Non-pigmented ciliary epithelial cell (primary cell): ENCODE measurements around the gene KCNIP4.

Experiments used
- DNase-seq: peaks from one replicate; pipeline ENCODE4 v3.0.0-alpha.2; 2010; ENCODE audit warnings: low read depth

The KCNIP4 gene

DNA sequence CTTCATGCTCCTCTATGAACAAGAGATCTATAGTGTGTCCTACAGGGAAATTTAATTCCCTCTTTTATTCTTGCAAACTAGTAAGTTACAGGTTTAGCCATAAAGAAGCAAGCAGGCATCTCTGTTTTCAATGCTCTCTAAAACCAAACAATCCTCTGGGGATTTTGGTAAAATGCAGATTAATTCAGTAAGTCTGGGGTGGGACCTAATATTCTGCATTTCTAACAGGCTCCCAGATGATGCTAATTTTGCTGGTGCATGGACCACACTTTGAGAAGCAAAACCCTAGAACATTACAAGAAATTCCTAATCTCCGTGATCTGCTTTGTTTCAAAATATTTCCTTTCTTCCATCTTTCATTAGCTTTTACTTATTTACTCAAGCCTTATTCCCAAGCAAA lies 903.5 kb downstream of the KCNIP4 start:
- DNase-seq: no peak

DNA sequence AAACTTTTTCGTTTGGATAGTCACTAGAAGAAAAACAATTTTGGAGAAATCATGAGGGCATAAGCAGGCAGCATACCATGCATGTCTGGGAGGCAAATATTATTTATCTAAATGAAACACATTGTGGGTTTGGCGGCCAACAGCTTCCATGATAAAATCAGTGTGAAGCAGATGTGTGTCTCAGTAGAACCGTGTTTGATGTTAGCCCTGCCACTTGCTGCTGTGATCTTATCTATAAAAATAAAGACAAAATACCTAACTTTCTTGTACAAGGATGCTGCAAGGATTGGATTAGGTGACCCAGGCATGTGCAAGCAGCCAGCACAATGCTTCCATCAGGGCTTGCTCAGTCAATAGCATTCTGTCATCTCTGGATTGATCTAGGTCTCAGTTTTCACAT lies 906.9 kb downstream of the KCNIP4 start:
- DNase-seq: no peak

DNA sequence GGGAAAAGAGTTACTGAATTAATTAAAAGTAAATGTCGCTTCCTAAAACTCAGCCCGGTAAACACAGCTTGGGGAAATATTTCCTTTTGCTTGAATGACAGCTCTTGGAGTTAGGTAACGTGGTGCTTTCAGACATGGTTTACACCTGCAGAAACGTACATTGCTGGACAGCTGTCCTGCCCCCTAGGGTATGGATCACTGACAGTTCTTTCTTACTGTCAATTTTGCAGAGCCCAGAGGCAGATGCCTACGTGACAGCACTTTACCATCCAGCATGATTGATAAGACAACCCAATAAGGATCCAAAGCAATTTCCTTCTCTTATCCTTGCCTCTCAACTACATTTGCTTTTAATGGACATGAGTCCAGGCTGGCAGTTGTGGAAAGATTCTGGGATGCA lies 913.8 kb downstream of the KCNIP4 start:
- no peak for DNase-seq

DNA sequence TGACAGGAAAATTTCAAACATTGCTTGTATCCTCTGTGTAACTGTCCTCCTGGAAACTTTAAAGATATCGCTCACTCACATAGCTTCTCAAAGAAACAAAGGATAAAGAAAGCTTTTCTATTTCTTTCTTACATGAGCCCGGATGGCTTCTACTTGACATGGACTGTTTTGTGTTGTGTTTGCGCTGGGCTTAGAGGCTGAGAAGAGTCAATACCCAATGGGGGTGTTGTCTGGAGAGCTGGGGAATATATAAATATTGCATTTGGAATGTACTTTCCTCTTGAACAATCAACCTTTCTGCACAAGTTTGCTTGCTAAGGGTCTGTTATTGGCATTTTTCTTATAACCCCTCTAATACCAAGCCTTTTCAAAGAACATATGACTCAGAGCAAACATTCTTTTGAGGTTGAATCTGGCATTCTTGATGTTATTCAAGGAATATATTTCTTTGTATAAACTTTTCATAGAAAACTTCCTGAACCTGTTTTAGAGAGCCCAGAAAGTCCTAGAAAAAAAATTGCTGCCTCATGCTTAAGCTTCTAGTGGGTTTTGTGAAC lies 916.4 kb downstream of the KCNIP4 start:
- DNase-seq: peak; percentile 22

DNA sequence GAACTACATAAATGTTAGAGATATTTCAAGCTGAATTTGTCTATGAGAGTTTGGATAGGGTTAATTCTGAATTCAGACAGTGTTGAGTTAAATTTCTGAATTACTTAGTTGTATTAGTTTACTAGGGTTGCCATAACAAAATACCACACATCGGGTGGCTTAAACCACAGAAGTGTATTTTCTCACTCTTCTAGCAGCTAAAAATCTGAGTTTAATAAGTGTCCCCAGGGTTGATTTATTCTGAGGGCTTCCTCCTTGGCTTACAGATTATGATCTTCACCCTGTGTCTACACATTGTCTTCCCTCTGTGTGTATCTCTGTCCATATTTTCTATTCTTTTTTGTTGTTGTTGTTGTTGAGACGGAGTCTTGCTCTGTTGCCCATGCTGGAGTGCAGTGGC lies 929.8 kb downstream of the KCNIP4 start:
- DNase-seq: no peak

DNA sequence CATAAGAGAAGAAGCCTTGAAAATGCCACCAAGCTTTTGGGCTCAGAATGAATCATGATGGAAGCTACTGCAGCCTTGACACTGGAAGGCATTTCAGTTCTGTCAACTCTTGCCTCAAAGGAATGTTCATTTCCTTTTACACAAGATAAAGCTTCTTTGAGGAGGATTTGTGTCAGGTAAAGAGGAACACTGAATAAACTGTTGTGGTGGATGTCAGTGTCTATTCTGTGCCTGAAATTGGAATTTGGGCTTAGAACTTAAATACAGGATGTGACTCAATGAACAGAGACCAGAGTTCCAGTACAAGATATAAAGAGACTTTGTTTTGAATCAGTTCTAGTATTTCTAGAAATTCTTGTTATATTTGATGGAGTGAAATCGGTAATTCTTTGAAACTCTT lies 935.1 kb downstream of the KCNIP4 start:
- DNase-seq: no peak

DNA sequence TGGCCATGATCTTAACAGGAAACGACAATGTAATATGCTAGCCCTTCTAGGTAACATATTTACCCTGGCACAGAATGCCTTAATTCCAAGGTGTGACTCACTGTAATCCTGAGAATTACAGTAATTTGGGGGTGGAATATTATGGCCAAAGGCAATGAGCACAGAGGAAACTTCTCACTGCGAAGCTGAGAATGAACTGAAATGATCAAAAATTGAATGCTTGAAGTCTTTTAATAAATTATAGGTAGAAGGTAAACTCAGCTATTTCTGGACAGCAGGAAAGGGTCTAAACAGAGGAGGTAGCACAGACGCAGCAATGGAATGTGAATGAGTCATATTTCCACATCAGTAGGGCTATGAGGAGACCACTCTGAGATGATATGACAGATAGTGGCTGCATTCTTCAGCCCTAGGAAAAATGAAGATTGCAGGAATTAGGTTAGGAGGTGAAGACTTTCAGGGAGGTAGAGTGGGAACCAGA lies 935.7 kb downstream of the KCNIP4 start:
- no peak for DNase-seq

DNA sequence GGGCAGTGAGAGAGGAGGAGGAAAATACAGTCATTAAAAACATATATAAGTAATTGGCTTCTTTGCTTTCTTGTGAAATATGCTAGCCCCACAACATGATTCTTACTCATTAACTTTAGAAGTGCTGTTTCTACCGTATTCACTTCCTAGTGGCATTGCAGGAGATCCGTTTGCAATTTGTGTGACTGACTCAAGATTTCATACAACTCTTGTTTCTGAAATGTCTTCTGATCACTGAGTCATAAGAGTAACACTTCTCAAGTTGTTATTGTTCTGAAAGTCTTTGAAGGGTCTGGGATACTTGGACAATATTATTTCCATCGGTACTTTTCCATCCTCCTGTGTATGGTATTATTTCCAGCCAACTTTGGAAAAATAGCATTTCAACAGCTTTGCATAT lies 937.5 kb downstream of the KCNIP4 start:
- no peak for DNase-seq

DNA sequence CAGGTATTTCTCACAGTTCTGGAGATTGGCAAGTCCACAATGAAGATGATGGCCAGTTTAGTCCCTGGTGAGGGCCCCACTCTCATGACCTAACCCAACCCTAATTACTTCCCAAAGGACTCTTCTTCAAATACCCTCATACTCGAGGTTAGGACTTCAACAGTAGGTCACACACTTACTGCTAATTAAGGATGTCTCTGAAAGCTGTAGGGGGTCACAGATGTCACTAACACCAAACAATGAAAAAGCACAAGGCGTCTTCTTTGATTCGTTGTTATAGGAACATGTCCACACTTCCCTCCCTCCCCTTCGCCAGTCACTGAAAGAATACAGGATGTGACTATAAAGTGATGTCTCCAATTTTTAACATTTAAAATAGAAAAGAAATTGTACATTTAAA lies 938.6 kb downstream of the KCNIP4 start:
- DNase-seq: no peak

DNA sequence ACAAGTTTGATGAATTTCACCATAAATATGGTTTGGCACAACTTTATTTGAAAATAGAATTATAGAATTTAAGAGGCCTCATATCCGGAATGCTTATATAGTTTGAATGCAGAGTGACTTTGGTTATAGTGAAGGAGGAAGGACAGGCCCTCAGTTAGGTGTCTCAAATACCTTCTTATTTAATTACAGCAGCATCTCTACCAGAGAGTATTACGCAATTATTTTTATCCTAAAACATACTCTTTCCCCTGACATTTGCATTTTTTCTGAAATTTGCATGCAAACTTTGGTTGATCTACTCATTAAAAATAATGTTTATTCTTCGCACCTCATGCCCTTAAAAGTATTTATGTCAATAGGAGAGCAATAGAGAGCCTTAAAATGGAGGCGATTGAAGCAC lies 942.9 kb downstream of the KCNIP4 start:
- no peak for DNase-seq

DNA sequence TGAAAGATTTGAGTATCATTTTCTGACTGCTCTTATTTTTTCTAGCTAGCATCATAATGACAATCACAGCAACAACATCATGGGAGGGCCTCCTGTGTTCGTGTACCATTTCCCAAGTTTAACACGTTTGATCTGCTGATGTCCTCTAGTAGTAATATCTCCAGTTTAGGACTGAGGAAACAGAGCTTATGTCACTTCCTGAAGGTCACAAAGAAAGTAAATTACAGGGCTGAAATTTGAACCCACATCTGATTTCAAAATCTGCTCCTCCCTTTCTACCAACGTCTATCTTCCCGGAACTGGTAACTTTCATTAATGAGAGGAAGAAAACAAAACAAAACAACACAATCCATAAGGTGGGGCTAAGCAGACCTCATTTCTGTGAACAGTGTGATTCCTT lies 945.6 kb downstream of the KCNIP4 start:
- no peak for DNase-seq

DNA sequence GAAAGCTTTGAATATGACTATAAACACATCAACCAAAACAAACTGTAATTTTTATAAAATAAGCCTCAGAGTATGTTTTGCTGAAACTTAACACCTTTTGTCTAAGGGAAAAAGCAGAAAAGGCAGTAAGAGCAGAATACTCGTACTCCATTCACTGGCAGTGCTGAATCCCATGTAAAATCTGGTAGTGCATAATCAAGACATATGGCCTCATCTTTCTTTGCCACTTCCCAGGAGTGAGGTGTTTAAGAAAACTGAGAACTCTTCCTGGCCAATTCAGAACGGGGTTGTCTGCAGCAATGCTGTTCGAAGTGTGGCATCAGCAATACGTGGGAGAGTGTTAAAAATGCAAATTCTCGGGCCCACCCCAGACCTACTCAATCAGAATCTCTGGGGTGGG lies 946.3 kb downstream of the KCNIP4 start:
- no peak for DNase-seq

DNA sequence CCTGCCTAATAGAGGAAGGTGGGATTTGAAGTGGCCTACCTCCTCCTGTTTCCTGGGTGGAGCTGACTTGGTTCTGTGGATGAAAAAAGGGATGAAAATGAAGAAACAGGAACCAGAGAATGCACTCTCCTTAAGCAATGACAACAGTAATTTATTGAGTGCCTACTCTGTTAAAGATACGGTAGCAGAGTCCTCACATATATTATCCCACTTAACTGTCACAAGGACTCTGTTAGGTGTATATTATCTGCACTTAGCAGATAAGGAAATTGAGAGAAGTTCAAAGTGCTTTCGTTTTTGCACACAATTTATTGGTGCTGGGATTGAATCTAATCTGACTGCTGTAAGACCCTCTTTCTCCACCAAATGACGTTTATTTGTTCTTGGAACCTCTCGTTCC lies 947.1 kb downstream of the KCNIP4 start:
- no peak for DNase-seq

DNA sequence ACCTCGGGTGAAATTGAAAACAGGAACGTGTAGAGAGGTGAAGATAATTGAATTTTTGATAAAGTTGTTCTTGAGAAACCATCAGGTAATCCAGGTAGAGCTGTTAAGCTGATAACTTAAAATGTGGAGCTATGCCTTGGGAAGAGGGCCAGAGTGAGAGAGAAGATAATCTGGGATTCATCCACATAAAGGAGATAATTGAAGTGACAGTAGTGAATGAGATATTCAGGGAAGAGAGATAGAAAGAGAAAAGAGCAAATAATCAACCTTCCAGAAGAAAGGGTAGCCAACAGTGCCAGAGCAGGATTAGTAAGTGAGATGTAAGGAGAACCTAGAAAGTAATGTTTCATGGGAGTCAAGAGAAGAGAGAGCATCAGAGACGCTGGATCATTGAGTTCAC lies 950.7 kb downstream of the KCNIP4 start:
- DNase-seq: no peak

DNA sequence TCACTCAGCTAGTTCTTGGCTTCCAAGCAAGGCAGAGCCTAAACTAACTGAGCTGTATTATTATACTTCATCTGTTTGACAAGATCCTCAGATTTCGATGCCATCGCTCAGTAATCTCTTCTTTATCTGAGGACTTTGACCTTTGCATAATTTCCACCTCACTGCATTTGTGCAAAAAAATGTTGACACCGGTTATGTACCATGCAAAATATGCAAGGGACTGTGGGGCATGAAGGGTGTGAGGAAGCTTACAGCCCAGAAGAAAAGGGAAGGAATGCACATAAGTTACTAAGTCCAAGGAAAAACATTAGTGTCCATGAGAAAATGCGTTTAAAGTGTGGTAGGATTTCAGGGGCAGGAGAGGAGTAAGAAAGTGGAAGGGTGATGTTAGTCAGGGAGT lies 953.0 kb downstream of the KCNIP4 start:
- DNase-seq: no peak

DNA sequence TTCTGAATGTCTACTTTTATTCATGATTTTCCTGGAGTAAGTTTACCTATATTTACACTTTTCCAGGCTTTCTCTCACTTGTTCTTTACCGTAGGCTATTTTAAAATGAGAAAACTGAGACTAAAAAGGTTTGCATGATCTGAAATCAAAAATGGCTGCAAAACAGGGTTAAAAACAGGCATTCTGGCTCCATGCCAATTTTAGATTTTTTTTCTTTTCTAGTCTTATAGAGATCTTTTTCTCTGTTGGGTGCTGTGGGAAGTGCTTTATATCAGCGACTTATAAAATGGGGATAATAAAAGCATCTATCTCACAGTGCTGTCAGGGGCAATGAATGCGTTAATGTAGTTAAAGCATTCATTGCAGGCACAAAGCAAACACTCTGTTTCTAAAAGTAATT lies 953.6 kb downstream of the KCNIP4 start:
- DNase-seq: no peak

DNA sequence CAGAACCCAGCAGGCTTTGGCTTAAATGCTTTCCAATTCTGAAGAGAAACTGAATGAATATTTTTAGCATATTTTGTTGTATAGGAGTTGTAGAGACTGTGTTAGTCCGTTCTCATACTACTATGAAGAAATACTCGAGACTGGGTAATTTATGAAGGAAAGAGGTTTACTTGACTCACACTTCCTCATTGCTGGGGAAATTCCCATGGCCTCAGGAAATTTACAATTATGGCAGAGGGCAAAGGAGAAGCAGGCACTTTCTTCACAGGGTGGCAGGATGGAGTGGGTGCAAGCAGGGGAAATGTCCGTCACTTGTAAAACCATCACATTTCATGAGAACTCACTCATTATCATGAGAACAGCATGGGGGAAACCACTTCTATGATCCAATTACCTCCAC lies 956.6 kb downstream of the KCNIP4 start:
- no peak for DNase-seq

DNA sequence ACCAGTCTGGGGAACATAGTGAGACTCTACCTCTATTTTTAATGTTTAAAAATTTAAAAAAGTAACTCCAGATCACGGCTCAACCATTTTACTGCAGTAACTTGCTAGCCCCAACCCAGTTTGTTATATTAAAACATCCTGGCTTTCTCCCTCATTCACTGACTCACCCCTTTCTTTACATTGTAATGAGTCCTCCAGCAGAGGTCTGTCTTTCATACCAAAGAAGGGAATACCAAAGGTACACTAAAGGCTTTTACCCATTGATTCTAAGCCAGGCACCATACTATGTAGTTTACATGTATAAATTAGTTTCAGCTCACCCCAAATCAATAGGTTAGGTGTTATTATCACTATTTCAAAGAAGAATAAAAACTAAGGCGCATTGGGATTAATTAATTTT lies 961.4 kb downstream of the KCNIP4 start:
- DNase-seq: no peak

DNA sequence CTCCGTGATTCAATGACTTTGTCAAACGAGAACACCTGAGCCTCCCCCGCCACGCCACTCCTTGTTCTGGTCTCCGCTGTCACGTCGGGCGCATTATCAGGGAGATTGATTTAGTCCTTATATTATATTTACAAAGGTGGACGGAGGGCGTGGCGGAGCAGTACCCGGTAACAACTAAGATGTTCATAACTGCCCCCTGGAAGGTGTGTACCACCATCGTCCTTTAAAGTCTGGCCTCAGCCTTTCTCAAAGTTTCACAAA lies 964.1 kb downstream of the KCNIP4 start:
- no peak for DNase-seq

DNA sequence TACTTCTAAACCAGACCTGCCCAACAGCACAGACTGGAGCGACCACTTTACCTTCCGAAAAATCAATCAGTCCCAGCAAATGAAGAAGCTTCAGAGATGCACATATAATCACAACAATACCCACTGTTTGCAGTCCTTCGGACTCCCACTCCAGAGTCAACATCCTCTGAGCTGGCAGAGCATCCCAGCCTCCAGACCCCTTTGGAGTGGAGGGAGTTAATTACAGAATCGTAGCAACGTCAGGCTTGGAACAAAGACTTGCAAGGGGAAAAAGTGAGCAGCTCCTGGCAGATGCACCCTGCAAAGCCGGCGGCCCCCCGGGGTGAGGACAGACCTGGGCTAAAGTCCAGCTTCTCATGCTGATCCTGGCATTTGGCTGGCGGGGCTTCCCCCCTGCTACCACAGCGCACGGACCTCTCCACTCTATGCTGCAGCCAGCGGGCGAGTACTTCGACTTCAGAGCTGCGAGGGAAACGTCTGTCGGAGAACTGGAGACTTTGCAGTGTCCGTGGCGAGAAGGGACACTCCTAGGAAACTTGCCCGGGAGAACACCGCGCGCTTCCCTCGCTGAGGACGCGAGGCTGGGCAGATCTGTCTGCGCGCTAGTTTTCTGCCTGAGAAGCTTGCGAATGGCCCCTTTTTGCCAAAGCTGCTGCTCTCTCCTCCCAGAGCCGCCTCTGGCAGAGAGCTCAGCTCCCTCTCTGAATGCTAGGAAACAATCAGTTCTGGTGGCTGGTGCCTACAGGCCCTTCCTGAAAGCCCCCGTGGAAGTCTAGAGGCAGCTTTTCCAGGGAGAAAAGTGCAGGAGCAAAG lies 964.6 kb downstream of the KCNIP4 start:
- no peak for DNase-seq

DNA sequence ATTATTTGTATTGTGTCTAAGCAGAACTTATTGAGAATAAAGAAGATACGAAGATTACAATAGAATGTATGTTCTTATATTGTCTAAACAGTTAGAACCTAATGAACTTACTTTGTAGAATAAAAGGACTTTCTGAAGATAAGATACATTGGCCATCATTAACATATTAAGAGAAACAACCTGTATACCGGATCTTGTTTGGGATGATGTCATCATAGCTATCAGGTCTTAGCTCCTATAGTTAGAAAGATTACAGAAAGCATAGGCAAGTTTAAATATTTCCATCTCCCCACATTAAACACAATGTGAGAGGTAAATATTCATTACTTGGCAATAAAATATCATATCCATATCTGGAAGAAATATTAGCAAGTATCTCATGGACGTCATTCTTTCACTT lies 966.0 kb downstream of the KCNIP4 start:
- no peak for DNase-seq

DNA sequence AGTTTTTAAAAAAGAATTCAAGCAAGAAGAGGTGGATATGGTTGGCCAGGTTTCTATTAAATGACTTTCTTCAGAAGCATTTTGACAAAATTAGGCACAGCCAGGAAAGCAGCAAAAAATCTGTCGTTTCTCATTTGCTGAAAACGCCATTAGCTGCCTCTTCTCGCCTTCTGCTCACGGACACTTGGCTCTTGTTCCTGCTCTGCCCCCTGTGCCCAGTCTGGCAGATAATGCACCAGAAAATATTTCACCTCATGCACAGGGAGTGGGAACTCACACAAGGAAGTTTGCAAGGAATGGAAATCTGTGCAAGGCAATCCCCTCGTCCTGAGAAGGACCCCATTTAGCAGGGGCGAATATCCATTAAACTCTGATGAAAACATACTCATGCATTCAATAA lies 988.3 kb downstream of the KCNIP4 start:
- no peak for DNase-seq

DNA sequence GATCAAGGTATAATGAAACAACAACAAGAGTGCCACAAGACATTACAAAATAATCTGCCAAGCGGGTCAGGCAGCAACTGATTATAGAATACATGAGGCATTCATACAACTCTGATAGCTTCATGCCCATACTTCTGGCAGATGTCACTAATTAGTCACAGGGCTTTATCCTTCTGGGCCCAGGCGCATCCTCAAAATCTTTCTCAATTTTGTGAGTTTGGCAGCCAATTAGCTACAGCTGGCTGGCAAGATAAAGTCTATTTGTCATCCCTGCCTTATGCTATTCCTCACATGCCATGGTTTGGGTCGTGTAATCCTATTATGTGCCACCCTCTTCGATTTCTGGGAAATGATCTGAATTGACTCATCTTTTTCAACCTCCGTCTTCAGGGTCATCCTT lies 994.0 kb downstream of the KCNIP4 start:
- no peak for DNase-seq

DNA sequence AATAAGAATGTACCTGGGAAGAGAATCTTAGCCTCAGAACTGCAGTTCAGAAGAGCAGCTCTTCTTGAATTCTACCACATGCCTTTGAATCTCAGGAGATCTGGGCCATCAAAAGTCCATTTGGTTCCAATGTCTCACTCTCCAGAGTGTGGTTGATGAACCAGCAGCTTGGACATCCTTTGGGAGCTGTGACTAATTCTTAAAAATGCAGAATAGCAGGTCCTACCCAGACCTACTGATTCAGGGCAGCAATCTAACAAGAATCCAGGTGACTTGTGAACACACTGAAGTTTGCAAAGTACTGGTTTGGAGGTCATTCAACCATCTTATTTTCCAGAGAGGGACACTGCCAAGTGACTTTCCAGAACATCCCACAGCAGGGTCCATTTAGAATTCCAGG lies 1003.6 kb downstream of the KCNIP4 start:
- DNase-seq: no peak
